Measurements from ENCODE around the gene QRFP. TPM values are rescaled to one million over a fixed set of nuclear protein-coding genes. Genes with fewer than 3 reads are reported as not detected.

QRFP gene
- total RNA-seq, 4 donors from 2014 or later: 0.18 TPM; not detected in 3

DNA sequence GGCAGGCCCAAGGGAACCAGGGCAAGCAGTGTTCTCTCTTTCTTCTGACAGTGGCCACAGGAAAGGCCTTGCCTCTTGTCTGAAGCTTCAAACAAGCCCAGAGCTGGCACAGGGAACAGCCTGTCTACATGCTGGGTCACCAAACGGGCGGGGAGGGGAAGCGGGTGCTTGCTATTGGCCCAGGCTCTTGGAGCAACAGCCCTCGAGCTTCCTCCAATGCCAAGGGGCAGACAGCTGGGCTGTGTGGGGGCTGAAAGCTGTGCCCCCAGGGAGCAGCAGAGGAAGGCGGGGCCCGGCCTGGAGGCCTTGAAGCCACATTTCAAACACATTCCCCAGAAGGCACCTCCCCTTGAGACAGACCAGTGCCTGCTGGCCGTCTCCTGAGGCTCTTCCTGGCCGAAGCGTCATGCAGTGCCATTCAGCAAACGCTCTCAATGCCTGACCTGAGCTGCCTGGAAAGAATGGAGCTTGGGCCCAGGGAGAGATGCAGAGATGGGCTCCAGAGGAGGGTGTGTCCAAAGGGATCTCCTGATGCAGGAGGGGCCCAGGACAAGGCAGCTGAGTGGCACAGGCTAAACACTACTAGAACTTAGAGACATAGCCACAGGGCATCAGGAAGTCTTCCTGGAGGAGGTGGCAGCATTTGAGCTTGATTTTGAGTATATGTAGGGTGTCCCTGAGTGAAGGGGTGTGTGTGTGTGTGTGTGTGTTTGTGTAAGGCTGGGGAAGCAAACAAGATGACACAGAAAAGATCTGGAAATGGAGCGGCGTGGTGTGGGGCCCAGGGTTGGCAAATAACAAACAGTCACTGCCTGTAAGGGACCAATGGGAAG lies 39.9 kb upstream of the QRFP start:
- Histone ChIP-seq H3K27me3 (peaks cover 22 to 100% (median 31%) of the 10 kb centered on the region in 4 donors), H3K9me3 (no peaks in the 10 kb centered on the region), H3K4me3 (no peak overlapping the region), H3K27ac (peak overlapping the region in 1 of 4 donors; percentile 2), H3K36me3 (no peaks in the 10 kb centered on the region), H3K4me1 (peaks cover 25 to 85% (median 32%) of the 10 kb centered on the region in 3 donors)
- TF ChIP-seq, protein P1, sequence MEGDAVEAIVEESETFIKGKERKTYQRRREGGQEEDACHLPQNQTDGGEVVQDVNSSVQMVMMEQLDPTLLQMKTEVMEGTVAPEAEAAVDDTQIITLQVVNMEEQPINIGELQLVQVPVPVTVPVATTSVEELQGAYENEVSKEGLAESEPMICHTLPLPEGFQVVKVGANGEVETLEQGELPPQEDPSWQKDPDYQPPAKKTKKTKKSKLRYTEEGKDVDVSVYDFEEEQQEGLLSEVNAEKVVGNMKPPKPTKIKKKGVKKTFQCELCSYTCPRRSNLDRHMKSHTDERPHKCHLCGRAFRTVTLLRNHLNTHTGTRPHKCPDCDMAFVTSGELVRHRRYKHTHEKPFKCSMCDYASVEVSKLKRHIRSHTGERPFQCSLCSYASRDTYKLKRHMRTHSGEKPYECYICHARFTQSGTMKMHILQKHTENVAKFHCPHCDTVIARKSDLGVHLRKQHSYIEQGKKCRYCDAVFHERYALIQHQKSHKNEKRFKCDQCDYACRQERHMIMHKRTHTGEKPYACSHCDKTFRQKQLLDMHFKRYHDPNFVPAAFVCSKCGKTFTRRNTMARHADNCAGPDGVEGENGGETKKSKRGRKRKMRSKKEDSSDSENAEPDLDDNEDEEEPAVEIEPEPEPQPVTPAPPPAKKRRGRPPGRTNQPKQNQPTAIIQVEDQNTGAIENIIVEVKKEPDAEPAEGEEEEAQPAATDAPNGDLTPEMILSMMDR (IDR thresholded peaks at IDR 0.05): no peak
- TF ChIP-seq POLR2A (IDR thresholded peaks at IDR 0.05): no peak
- WGBS, 2 donors: 42 to 100% methylated on average over 2 to 7 of the region's 12 CpGs
- no peak for DNase-seq
- intact Hi-C loops (cut with DNase I): loop anchor here (10.0 kb wide), 2 partner anchors 162 to 232 kb away; no protein-coding TSS in a partner anchor

DNA sequence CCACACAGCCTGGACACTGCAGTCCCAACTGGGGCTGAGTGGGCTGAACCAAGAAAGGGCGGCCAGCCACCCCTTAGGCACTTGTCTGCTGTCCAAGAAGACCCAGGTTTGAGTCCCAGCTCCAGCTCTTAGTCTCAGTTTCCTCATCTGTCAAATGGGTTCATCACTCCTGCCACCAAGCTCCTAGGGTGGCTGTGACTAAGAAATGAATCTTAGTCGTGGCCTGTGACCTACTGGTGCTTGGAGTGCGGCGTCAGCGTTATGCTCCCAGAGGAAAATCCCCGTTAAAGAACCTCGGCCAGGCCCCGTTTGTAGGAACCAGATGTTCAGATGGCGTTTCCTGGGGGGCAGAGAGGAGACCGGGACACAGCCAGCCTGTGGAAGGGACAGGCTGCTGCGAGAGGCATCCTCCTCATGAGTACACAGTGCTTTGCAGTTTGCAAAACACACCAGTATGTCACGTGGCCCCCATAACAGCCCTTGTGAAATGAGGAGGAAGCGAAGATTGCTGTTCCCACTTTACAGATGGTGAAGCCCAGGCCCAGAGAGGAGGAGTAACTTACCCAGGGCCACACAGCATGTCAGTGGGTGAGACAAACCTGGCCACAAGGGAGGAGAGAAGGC lies 39.1 kb upstream of the QRFP start:
- peaks cover 20 to 100% (median 31%) of the 10 kb centered on the region in 4 donors for H3K27me3 ChIP-seq
- H3K4me1 ChIP-seq: peaks cover 22 to 83% (median 33%) of the 10 kb centered on the region in 3 donors
- H3K4me3 ChIP-seq: no peak overlapping the region
- intact Hi-C loops (cut with DNase I): loop anchor here (10.0 kb wide), 2 partner anchors 161 to 231 kb away; no protein-coding TSS in a partner anchor
- H3K9me3 ChIP-seq: no peaks in the 10 kb centered on the region
- TF ChIP-seq, protein P1 (IDR thresholded peaks at IDR 0.05): no peak
- no peak for TF ChIP-seq POLR2A (IDR thresholded peaks at IDR 0.05)
- H3K27ac ChIP-seq: peak overlapping the region in 1 of 4 donors; percentile 2
- DNase-seq: no peak
- WGBS, 2 donors: 70 to 75% methylated on average over 11 of the region's 13 CpGs
- H3K36me3 ChIP-seq: no peaks in the 10 kb centered on the region

DNA sequence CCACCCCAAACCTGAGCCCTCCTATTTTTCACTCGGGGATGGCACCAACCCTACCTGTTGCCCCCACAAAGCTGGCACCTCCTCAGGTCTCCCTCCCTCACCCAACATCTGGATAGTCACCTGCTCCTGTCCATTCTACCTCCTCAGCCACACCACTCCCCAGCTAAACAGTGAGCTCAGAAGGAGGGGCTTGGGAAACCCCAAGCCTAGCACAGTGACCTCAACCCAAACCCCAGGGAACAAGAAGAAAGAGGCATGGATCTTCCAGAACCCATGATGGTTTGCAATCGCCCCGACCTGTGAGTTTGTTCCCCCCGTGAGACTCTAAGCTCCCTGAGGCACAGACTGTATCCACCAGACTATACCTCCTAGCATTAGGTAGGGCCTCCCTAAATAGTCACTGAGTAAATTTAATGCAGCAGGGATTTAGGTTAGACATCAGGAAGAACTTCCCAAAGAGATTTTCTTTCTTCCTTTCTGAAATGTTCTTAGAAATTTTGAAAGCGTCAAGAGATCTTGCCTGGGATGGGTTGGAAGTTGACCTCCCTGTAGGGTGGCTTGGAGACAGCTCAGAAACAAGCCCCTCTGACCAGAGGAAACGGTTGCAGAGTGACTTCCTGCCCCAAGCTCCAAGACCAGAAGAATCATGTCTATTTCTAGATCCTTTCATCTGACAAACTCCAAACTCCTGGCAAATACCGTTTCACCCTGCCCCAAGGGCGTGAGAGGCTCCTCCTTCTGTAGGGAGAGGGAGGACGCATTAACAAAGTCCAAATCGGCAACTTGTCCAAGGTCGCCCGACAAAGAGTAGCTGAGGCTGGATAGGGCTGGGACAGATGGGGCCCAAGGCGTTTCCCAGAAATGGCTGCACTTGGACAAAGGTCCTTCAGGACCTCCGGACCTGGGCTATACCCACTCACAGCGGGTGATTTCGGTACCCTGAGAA lies 38.4 kb upstream of the QRFP start:
- no peak overlapping the region for H3K4me3 ChIP-seq
- TF ChIP-seq POLR2A (IDR thresholded peaks at IDR 0.05): no peak
- TF ChIP-seq, protein P1 (IDR thresholded peaks at IDR 0.05): no peak
- intact Hi-C loops (cut with DNase I): loop anchor here (10.0 kb wide), 2 partner anchors 160 to 230 kb away; no protein-coding TSS in a partner anchor
- no peak overlapping the region for H3K27ac ChIP-seq
- no peaks in the 10 kb centered on the region for H3K9me3 ChIP-seq
- H3K36me3 ChIP-seq: no peaks in the 10 kb centered on the region
- 45 to 75% methylated on average over 6 to 13 of the region's 16 CpGs for WGBS, 2 donors
- H3K4me1 ChIP-seq: peaks cover 14 to 75% (median 26%) of the 10 kb centered on the region in 3 donors
- peaks cover 13 to 100% (median 27%) of the 10 kb centered on the region in 4 donors for H3K27me3 ChIP-seq
- DNase-seq: no peak

- Histone ChIP-seq H3K4me1 (peaks cover 10 to 68% (median 19%) of the 10 kb centered on the region in 3 donors), H3K9me3 (no peaks in the 10 kb centered on the region), H3K36me3 (no peaks in the 10 kb centered on the region), H3K27ac (no peak overlapping the region), H3K27me3 (peaks cover 13 to 100% (median 24%) of the 10 kb centered on the region in 4 donors), H3K4me3 (no peak overlapping the region)
- 20 to 50% methylated on average over 1 to 2 of the region's 11 CpGs for WGBS, 2 donors
- no peak for DNase-seq
- TF ChIP-seq, protein P1 (IDR thresholded peaks at IDR 0.05): no peak
- TF ChIP-seq POLR2A (IDR thresholded peaks at IDR 0.05): no peak
- intact Hi-C loops (cut with DNase I): loop anchor here (10.0 kb wide), 2 partner anchors 159 to 229 kb away; no protein-coding TSS in a partner anchor
Observed at GRCh38 chr9:130934246-130934645, 37.6 kb upstream of the QRFP start.
